NCI-H526 (cell line): Measurements from ENCODE around the gene EHD1.
A peak's percentile ranks its signal among the peaks of the same experiment; 100 is the strongest.
"Not testable (repeated sequence)": the region's sequence is repeated elsewhere in the genome, so short reads cannot be mapped to it uniquely, and the experiment has no call there.

Source experiments
- DNase-seq, 2 experiments: peaks; one replicate each; lab custom pipeline; 2025; lab: John Stamatoyannopoulos, UW

The EHD1 gene

DNA sequence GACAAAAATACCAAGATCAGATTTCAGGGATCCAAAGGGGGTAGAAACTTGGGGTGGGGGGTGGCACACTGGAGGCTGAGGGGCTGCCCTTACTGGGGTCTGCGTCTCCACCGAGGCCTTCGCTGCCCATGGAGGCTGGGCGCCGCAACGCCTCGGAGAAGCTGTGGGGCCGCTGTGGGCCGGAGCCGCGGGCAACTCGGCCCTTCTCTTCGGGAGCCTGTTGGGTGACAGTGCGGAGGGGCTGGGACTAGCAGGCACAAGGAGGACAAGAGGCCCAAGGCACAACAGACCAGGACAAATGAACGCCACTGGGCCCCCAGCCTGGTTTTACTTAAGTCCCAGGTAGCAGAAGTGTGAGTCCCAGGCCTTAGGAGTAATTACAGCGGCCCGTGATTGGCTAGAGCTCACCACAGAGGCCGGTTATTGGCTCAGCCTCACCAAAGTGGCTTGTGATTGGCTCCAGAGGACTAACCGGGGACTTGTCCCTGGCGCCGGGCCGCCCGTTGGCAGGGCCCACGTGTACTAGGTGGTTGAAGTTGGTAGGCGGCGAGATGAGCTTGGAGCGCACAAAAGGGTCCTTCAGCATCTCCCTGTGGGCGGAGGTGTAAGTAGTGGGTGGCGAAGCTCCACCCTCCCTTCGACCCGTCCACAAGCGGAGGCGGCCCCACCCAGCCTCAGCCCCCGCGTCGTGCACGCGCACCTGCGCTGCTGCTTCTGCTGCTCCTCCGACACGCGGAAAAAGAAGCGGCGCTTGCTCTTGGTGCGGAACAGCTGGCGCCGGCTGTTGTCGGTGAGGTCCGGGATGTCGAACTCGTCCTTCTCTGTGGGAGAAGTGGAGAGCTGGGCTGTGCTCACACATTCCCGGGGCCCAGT, 51.6 kb downstream of the EHD1 start:
- DNase-seq, result no peak

DNA sequence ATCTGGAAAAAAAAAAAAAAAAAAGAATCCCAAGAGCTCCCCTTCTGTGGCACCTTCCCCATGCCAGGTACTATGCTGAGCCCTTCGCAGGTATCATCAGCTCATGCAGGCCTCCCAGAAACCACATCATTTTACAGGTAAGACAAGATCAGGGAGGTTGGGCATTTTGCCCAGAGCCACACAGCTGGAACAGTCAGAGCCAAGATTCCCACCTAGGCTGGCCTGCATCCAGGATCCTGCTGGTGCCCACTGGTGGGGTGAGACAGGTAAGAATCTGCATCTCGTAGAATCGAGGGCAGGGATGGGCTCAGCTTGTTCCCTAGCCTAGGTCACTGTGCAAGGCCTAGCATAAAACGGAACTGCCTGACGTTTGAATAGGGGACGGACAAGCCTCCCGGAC, 52.4 kb downstream of the EHD1 start:
- DNase-seq, result no peak

GRCh38 chr11:64823568-64824119, 54.8 kb downstream of the EHD1 start:
- DNase-seq, result no peak

GRCh38 chr11:64817476-64817875, 60.9 kb downstream of the EHD1 start:
- DNase-seq, result no peak

DNA sequence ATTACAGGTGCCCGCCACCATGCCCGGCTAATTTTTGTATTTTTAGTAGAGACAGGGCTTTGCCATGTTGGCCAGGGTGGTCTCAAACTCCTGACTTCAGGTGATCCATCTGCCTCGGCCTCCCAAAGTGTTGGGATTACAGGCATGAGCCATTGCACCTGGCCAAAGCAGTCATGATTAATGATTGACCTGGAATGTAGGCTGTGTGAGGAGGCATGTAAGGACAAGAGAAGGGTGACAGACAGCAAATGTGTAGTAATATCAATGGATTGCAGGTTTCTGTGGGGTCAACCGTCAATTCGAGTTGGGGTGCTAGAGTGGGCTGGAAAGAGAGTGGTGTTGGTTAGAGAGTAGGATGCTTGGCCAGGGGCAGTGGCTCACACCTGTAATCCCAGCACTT, 63.0 kb downstream of the EHD1 start:
- DNase-seq, result not testable (repeated sequence)

GRCh38 chr11:64814712-64815187, 63.7 kb downstream of the EHD1 start:
- DNase-seq, result no peak

DNA sequence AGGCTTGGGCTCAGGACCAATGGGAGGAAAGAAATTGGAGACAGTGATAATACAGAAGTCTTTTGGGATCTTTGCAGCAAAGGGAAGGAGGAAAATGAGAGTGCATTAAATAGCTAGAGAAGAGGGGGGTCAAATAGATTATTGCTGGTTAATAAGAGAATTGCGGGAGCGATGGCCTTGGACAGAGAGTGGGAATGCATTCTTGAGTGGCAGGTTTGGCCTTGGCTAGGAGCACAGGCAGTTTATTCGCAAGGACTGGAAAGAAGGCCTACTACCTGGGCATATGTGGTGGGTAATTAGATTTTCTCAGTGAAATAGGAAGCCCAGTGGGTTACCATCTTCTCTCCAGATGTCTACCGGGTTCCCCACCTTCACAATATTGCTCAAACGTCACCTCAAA, 64.6 kb downstream of the EHD1 start:
- no peak for DNase-seq

DNA sequence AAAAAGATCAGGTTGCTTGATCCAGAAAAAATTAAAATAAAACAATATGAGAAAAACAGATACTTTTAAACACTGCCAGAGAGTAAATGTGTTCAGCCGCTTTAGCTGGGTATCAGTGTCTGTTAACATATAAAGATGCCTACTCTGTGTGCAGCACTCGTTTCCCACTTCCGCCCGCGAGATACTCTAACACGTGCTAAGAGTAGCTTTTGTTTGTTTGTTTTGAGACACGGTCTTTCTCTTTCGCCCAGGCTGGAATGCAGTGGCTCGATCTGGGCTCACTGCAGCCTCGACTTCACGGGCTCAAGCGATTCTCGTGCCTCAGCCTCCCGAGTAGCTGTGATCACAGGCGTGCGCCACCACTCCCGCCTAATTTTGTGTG, 67.5 kb downstream of the EHD1 start:
- DNase-seq, result peak; percentile 81 to 87

GRCh38 chr11:64810271-64810890, 68.0 kb downstream of the EHD1 start, which contains the start of gene MEN1:
Gene MEN1, minus strand, starts transcription at chr11:64810551. Its CDS starts 442 bp downstream, at chr11:64810109.
- peak; percentile 98 to 99 for DNase-seq

DNA sequence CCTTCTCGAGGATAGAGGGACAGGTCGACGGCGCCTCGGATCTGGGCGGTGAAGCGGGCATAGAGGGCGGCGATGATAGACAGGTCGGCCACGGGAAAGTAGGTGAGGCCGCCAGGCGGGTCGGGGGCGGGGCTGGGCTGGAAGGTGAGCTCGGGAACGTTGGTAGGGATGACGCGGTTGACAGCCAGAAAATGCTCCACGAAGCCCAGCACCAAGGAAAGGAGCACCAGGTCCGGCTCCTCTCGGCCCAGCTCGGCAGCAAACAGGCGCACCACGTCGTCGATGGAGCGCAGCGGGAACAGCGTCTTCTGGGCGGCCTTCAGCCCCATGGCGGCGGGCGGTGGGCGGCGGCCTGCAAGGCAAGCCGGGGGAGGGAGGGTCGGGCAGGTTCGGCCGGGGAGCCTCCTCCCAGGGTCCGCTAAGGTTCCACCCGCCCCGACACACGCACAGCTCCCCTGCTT, 68.6 kb downstream of the EHD1 start:
- DNase-seq, result peak; percentile 44 to 79

GRCh38 chr11:64805481-64805880, 72.9 kb downstream of the EHD1 start:
- DNase-seq, result no peak

GRCh38 chr11:64804346-64805210, 73.8 kb downstream of the EHD1 start:
- DNase-seq, result peak in 1 of 2 experiments; percentile 53

DNA sequence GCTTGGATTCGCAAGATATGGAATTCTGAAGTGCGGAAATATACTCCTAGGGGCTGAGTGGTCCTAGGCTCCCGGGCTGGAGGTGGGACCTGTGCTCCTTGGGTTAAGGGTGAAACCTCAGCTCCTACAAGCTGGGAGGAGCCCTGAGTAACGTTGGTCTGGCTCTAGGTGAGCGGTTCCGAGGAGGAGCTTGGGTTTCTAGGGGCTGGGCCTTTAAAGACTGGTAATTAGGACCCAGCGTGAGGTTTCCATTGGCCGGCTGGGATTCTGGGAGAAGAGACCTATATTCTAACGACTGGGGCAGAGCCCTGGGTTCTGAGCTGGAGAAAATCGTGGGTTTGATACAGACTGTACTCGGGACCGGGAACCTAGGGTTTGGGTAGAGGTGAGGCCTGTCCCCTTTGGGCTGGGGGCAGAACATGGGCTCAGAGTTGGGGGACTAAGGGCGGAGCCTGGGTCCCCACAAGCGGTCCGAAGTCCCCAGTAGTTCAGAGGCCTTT, 74.5 kb downstream of the EHD1 start:
- peak in 1 of 2 experiments; percentile 65 for DNase-seq

GRCh38 chr11:64803158-64803845, 75.1 kb downstream of the EHD1 start, which contains the start of gene MAP4K2:
Gene MAP4K2, minus strand, starts transcription at chr11:64803214. Its CDS starts 65 bp downstream, at chr11:64803149.
- DNase-seq, result peak; percentile 72 to 96

DNA sequence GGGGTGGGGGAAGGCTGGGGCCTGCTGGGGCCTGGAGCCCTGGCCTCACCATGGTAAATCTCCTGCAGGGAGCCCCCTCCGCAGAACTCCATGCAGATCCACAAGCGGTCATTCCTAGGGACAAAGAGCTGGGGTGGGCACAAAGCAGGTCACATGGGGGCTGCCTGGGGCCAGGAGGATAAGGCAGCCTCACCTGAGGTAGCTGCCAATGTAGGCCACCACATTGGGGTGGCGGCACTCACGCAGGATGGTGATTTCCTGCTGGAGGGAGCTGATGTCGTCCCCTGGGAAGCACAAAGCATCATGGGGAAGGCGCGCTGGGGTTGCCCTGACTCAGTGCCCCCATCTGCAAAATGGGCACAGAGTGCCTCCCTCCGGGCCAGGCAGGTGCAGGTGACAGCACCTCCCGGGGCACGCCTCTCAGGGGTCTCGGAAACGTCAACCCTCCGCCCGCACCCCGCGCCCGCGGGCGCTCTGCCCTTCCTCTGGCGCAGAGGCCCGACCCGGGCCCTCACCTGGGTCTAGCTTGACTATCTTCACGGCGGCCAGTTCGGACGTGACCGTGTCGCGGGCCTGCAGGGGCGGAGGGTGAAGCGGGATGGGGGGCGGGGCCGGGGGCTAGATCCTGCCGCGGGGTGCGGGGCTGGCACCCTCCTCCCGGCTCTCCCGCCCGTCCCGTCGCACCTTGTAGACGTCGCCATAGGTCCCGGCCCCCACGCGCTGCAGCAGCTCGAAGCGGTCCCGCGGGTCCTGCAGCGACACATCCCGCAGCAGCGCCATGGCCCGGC, 75.9 kb downstream of the EHD1 start:
- no peak for DNase-seq
